CD14-positive monocyte (primary cell): ENCODE measurements around the gene MEI4. TPM values are rescaled to one million over a fixed set of nuclear protein-coding genes. Genes with fewer than 3 reads are reported as not detected.

Experiments
- DNase-seq, 3 donors: peaks; one replicate each; pipeline ENCODE4 v3.0.0-alpha.2; 2011 to 2022
- H2AFZ ChIP-seq: 2 replicates; pipeline ENCODE4 v1.6.0; 2012; ENCODE audit warnings: mild to moderate bottlenecking, low read depth, low read length, inconsistent platforms; ENCODE audit not compliant: insufficient read depth, poor library complexity, severe bottlenecking
- H3K27ac ChIP-seq, 2 donors: 1 replicate in 1 of 2; 2 replicates in 1 of 2; pipeline ENCODE4 v1.5.1; 2012 to 2013; ENCODE audit warnings: low read length in 2 of 2, control low read depth in 1 of 2, inconsistent platforms in 1 of 2, low read depth in 1 of 2, mild to moderate bottlenecking in 1 of 2
- H3K27me3 ChIP-seq, 2 donors: one replicate each; pipeline versions ENCODE4 v1.6.0 to v1.6.1; 2011 to 2013; ENCODE audit warnings: low read length in 2 of 2; ENCODE audit not compliant: control insufficient read depth in 2 of 2, insufficient read depth in 2 of 2
- H3K36me3 ChIP-seq, 2 donors: replicated peaks in 1 of 2; 1 replicate in 1 of 2; 2 replicates in 1 of 2; pipeline versions ENCODE4 v1.5.1 to v1.6.1; 2012 to 2013; ENCODE audit warnings: low read length in 2 of 2, control low read depth in 1 of 2, inconsistent platforms in 1 of 2, mild to moderate bottlenecking in 1 of 2; ENCODE audit not compliant: insufficient read depth in 2 of 2, control insufficient read depth in 1 of 2
- H3K4me1 ChIP-seq, 2 donors: 1 replicate in 1 of 2; 2 replicates in 1 of 2; pipeline versions ENCODE4 v1.5.1 to v1.6.1; 2012 to 2013; ENCODE audit warnings: low read length in 2 of 2, control low read depth in 1 of 2, inconsistent platforms in 1 of 2, mild to moderate bottlenecking in 1 of 2, moderate library complexity in 1 of 2; ENCODE audit not compliant: insufficient read depth in 2 of 2, control insufficient read depth in 1 of 2
- H3K4me2 ChIP-seq: replicated peaks from 2 replicates; pipeline ENCODE3; 2012; ENCODE audit warnings: low read length, moderate library complexity, mild to moderate bottlenecking; ENCODE audit not compliant: poor library complexity, severe bottlenecking; ENCODE audit errors: extremely low read depth
- H3K4me3 ChIP-seq, 3 experiments: fragments of 200-600 bp in 1 of 3; sonication (generic) in 1 of 3; replicated peaks in 1 of 3; 1 replicate in 2 of 3; 2 replicates in 1 of 3; pipeline ENCODE4 v1.5.1; 2011 to 2013; ENCODE audit warnings: low read length in 3 of 3, mild to moderate bottlenecking in 3 of 3, control low read depth in 2 of 3, low read depth in 2 of 3, inconsistent platforms in 1 of 3, moderate library complexity in 1 of 3
- H3K79me2 ChIP-seq: 2 replicates; pipeline ENCODE4 v1.6.0; 2012; ENCODE audit warnings: mild to moderate bottlenecking, control low read depth, inconsistent platforms, low read length, moderate library complexity; ENCODE audit not compliant: insufficient read depth
- H3K9ac ChIP-seq: 2 replicates; pipeline ENCODE4 v1.6.0; 2017; ENCODE audit warnings: low read length, mild to moderate bottlenecking; ENCODE audit not compliant: insufficient read depth, poor library complexity, severe bottlenecking
- H3K9me3 ChIP-seq, 2 donors: replicated peaks in 1 of 2; 1 replicate in 1 of 2; 2 replicates in 1 of 2; pipeline versions ENCODE4 v1.5.1 to v1.6.1; 2012 to 2013; ENCODE audit warnings: low read length in 2 of 2, control low read depth in 1 of 2; ENCODE audit not compliant: control insufficient read depth in 1 of 2, insufficient read depth in 1 of 2
- H4K20me1 ChIP-seq: 2 replicates; pipeline ENCODE4 v1.6.0; 2012; ENCODE audit warnings: mild to moderate bottlenecking, low read length, control low read depth, moderate library complexity; ENCODE audit not compliant: insufficient read depth
- H3K27ac Mint-ChIP-seq, 7 donors: one replicate each; pipeline ENCODE4 v1.8.0; 2020; ENCODE audit warnings: mild to moderate bottlenecking in 7 of 7, mixed read lengths in 7 of 7, moderate library complexity in 6 of 7, inconsistent platforms in 2 of 7
- H3K27me3 Mint-ChIP-seq, 3 donors: one replicate each; pipeline ENCODE4 v1.8.0; 2021 to 2022; ENCODE audit warnings: low read depth in 3 of 3, mild to moderate bottlenecking in 3 of 3, mixed read lengths in 3 of 3, moderate library complexity in 3 of 3, inconsistent platforms in 1 of 3
- H3K36me3 Mint-ChIP-seq, 2 donors: one replicate each; pipeline ENCODE4 v1.8.0; 2020; ENCODE audit warnings: mixed read lengths in 2 of 2, inconsistent platforms in 1 of 2, mild to moderate bottlenecking in 1 of 2
- H3K4me1 Mint-ChIP-seq: one replicate; pipeline ENCODE4 v1.8.0; 2020; ENCODE audit warnings: mild to moderate bottlenecking, mixed read lengths
- H3K4me3 Mint-ChIP-seq, 2 donors: one replicate each; pipeline ENCODE4 v1.8.0; 2020; ENCODE audit warnings: mild to moderate bottlenecking in 2 of 2, mixed read lengths in 2 of 2, moderate library complexity in 1 of 2
- H3K9me3 Mint-ChIP-seq, 7 donors: one replicate each; pipeline ENCODE4 v1.8.0; 2020 to 2022; ENCODE audit warnings: mixed read lengths in 7 of 7, mild to moderate bottlenecking in 6 of 7, moderate library complexity in 6 of 7, inconsistent platforms in 2 of 7
- CTCF ChIP-seq: fragments of 200-600 bp; IDR thresholded peaks from one replicate; pipeline ENCODE4 v1.8.0; 2022; ENCODE audit warnings: antibody characterized with exemption, mild to moderate bottlenecking
- WGBS: methylation state at CpG from one replicate; pipeline ENCODE4 v1.1.5; 2013; ENCODE audit warnings: missing lambda C conversion rate; ENCODE audit not compliant: insufficient coverage; 5-methylcytosine and 5-hydroxymethylcytosine counted together
- intact Hi-C, 2 donors: fragments of 100-400 bp; cut with micrococcal nuclease; formaldehyde crosslinking; loops; one replicate each; pipeline versions ENCODE4 v1.15.0 to v1.15.1; 2023
- polyA plus RNA-seq, 3 donors: library from polyadenylated mRNA; depleted of rRNA in 1 of 3; unstranded in 2 of 3; stranded (reverse) in 1 of 3; fragments of 300-500 nt in 2 of 3; fragments of >200 nt in 1 of 3; fragmentation: Illumina TruSeq in 2 of 3; gene quantifications; 1 replicate in 2 of 3; 2 replicates in 1 of 3; pipeline ENCODE4 v1.2.3, GENCODE V29; 2012 to 2021

MEI4 gene
- polyA plus RNA-seq, 3 donors: not detected

- 100% methylated on average over 1 of the region's 5 CpGs for WGBS
- peaks cover 0 to under 1% (median 0%) of the 10 kb centered on the region in 7 donors for H3K9me3 Mint-ChIP-seq
- H3K36me3 Mint-ChIP-seq: no peaks in the 10 kb centered on the region
- H3K27ac Mint-ChIP-seq: no peak overlapping the region
- Histone ChIP-seq H3K4me2 (no peak overlapping the region), H2AFZ (no peak overlapping the region), H3K4me1 (no peaks in the 10 kb centered on the region), H3K79me2 (no peaks in the 10 kb centered on the region), H4K20me1 (no peaks in the 10 kb centered on the region), H3K4me3 (no peak overlapping the region), H3K36me3 (no peaks in the 10 kb centered on the region), H3K27ac (no peak overlapping the region), H3K27me3 (no peaks in the 10 kb centered on the region), H3K9ac (no peak overlapping the region), H3K9me3 (no peaks in the 10 kb centered on the region)
- no peak overlapping the region for H3K4me3 Mint-ChIP-seq
- no peak for TF ChIP-seq CTCF
- H3K27me3 Mint-ChIP-seq: peaks cover 0 to 2% (median 0%) of the 10 kb centered on the region in 3 donors
- intact Hi-C loops: no loop called here
- no peaks in the 10 kb centered on the region for H3K4me1 Mint-ChIP-seq
- DNase-seq: no peak
Measured at GRCh38 chr6:77607004-77607403, 45.8 kb upstream of the MEI4 start.

- Histone ChIP-seq H3K4me1 (no peaks in the 10 kb centered on the region), H3K36me3 (no peaks in the 10 kb centered on the region), H3K27ac (no peak overlapping the region), H4K20me1 (no peaks in the 10 kb centered on the region), H3K9me3 (no peaks in the 10 kb centered on the region), H3K79me2 (no peaks in the 10 kb centered on the region), H3K4me2 (no peak overlapping the region), H2AFZ (no peak overlapping the region), H3K27me3 (no peaks in the 10 kb centered on the region), H3K4me3 (no peak overlapping the region), H3K9ac (no peak overlapping the region)
- intact Hi-C loops: no loop called here
- Mint-ChIP-seq H3K4me3 (no peak overlapping the region), H3K27me3 (peaks cover 0 to 2% (median 0%) of the 10 kb centered on the region in 3 donors), H3K27ac (no peak overlapping the region), H3K9me3 (peaks cover 0 to 4% (median 0%) of the 10 kb centered on the region in 7 donors), H3K36me3 (no peaks in the 10 kb centered on the region), H3K4me1 (no peaks in the 10 kb centered on the region)
- DNase-seq: no peak
- WGBS: no CpG with 5 or more reads among the region's 1 CpG
- no peak for TF ChIP-seq CTCF
Measured at GRCh38 chr6:77609106-77609505, 43.7 kb upstream of the MEI4 start.
